ENCODE measurements around the gene AFG3L2.

The AFG3L2 gene

GRCh38 chr18:12345491-12346239 lies 31.4 kb downstream of the AFG3L2 start:
- TF ChIP-seq CTCF (IDR thresholded peaks at IDR 0.05; ENCODE audit: low read depth, low read length, missing control alignments): no peak
- H3K4me3 ChIP-seq (replicated peaks; ENCODE audit: low read depth, low read length): no peak overlapping the region
- no peak for DNase-seq (ENCODE audit: extremely low read depth, low read depth)

- H3K4me3 ChIP-seq (replicated peaks; ENCODE audit: low read depth, low read length): no peak overlapping the region
- TF ChIP-seq CTCF (IDR thresholded peaks at IDR 0.05; ENCODE audit: low read depth, low read length, missing control alignments): no peak
- DNase-seq (ENCODE audit: extremely low read depth, low read depth): no peak
Measured at GRCh38 chr18:12342661-12343060, 34.4 kb downstream of the AFG3L2 start.

GRCh38 chr18:12340945-12341660 lies 35.9 kb downstream of the AFG3L2 start:
- H3K4me3 ChIP-seq (replicated peaks; ENCODE audit: low read depth, low read length): no peak overlapping the region
- no peak for TF ChIP-seq CTCF (IDR thresholded peaks at IDR 0.05; ENCODE audit: low read depth, low read length, missing control alignments)
- DNase-seq (ENCODE audit: extremely low read depth, low read depth): no peak

- no peak for TF ChIP-seq CTCF (IDR thresholded peaks at IDR 0.05; ENCODE audit: low read depth, low read length, missing control alignments)
- DNase-seq (ENCODE audit: extremely low read depth, low read depth): no peak
Measured at GRCh38 chr18:12338382-12338781, 38.6 kb downstream of the AFG3L2 start.

GRCh38 chr18:12336887-12337286 lies 40.1 kb downstream of the AFG3L2 start:
- DNase-seq (ENCODE audit: extremely low read depth, low read depth): peak; percentile 24
- TF ChIP-seq CTCF (IDR thresholded peaks at IDR 0.05; ENCODE audit: low read depth, low read length, missing control alignments): no peak
- H3K4me3 ChIP-seq (replicated peaks; ENCODE audit: low read depth, low read length): no peak overlapping the region

More at GRCh38 chr18:12338382-12338781, 38.6 kb downstream of the AFG3L2 start:
- no peak overlapping the region for H3K4me3 ChIP-seq (replicated peaks; ENCODE audit: low read depth, low read length)

- DNase-seq (ENCODE audit: extremely low read depth, low read depth): no peak
- no peak for TF ChIP-seq CTCF (IDR thresholded peaks at IDR 0.05; ENCODE audit: low read depth, low read length, missing control alignments)
- no peak overlapping the region for H3K4me3 ChIP-seq (replicated peaks; ENCODE audit: low read depth, low read length)
Measured at GRCh38 chr18:12336171-12336613, 40.8 kb downstream of the AFG3L2 start.
